Aorta (tissue), 5 donors: ENCODE results near the gene SMDT1. TPM values are rescaled to one million over a fixed set of nuclear protein-coding genes. Genes with fewer than 3 reads are reported as not detected.

Experiments
- ATAC-seq: fragments of 200-7000 bp; cut with Tn5 transposase; one replicate; pipeline ENCODE4 v1.9.1; 2022; ENCODE audit warnings: moderate library complexity; ENCODE audit not compliant: low FRiP score
- DNase-seq, 2 donors: peaks; one replicate each; pipeline ENCODE4 v3.0.0-alpha.2; 2020
- H3K27ac ChIP-seq, 2 donors: one replicate each; pipeline ENCODE4 v1.5.1; 2013; ENCODE audit warnings: low read length in 2 of 2, mild to moderate bottlenecking in 2 of 2, moderate library complexity in 2 of 2, control low read depth in 1 of 2, inconsistent platforms in 1 of 2, low read depth in 1 of 2
- H3K27me3 ChIP-seq, 2 donors: one replicate each; pipeline ENCODE4 v1.6.1; 2013; ENCODE audit warnings: control low read depth in 1 of 2, low read length in 1 of 2, mild to moderate bottlenecking in 1 of 2, moderate library complexity in 1 of 2; ENCODE audit not compliant: insufficient read depth in 2 of 2, control insufficient read depth in 1 of 2
- H3K36me3 ChIP-seq, 2 donors: one replicate each; pipeline ENCODE4 v1.6.1; 2013; ENCODE audit warnings: control low read depth in 1 of 2, low read length in 1 of 2, mild to moderate bottlenecking in 1 of 2; ENCODE audit not compliant: insufficient read depth in 2 of 2, control insufficient read depth in 1 of 2
- H3K4me1 ChIP-seq, 2 donors: one replicate each; pipeline ENCODE4 v1.6.1; 2013; ENCODE audit warnings: low read length in 2 of 2, control low read depth in 1 of 2, mild to moderate bottlenecking in 1 of 2, moderate library complexity in 1 of 2; ENCODE audit not compliant: insufficient read depth in 2 of 2, control insufficient read depth in 1 of 2
- H3K4me3 ChIP-seq, 2 donors: one replicate each; pipeline ENCODE4 v1.5.1; 2013; ENCODE audit warnings: low read length in 2 of 2, control low read depth in 1 of 2, mild to moderate bottlenecking in 1 of 2
- H3K9me3 ChIP-seq: one replicate; pipeline ENCODE4 v1.6.1; 2013; ENCODE audit warnings: mild to moderate bottlenecking, low read length; ENCODE audit not compliant: control insufficient read depth
- WGBS, 2 donors: extraction: QIAGEN DNeasy Blood & Tissue Kit; methylation state at CpG; one replicate each; pipeline ENCODE4 v1.1.7; 2013; 5-methylcytosine and 5-hydroxymethylcytosine counted together
- intact Hi-C, 2 donors: fragments of 100-400 bp; cut with DNase I; formaldehyde crosslinking; loops; one replicate each; pipeline versions ENCODE4 v1.14.2 to v1.15.0; 2022
- polyA plus RNA-seq, 2 donors: library from polyadenylated mRNA; stranded (reverse); fragments of 200-250 nt; gene quantifications; one replicate each; pipeline ENCODE4 v1.2.3, GENCODE V29; 2013
- total RNA-seq, 2 donors: library from RNA; stranded (reverse); fragmentation: NEBNext Ultra II Directional; extraction: Animal tissue kit (Norgen Biotek cat#: 25700); gene quantifications; one replicate each; pipeline ENCODE4 v1.2.1, GENCODE V29; 2021
- donor health status: healthy with polysubstance abuse.
- donor health status: Bipolar disorder and iron deficiency.
- donor health status: DM: no; HTN: no; CAD: no.
- donor health status: DM: no; HTN: no; CAD: no.
- donor health status: DM: yes; HTN: yes; CAD: no.

The SMDT1 gene
- total and polyA plus RNA-seq, 4 donors, result 62.9 to 143 (median 82.6) TPM

- DNase-seq (no peak), ATAC-seq (no peak)
- Histone ChIP-seq H3K4me3 (no peak overlapping the region), H3K4me1 (no peaks in the 10 kb centered on the region), H3K36me3 (peaks cover 0 to 2% of the 10 kb centered on the region in 2 donors), H3K27me3 (no peaks in the 10 kb centered on the region), H3K9me3 (no peaks in the 10 kb centered on the region), H3K27ac (no peak overlapping the region)
- intact Hi-C loops, result no loop called here
- 92 to 95% methylated on average over 1 of the region's 1 CpG for WGBS, 2 donors
These were observed 22.6 kb upstream of the SMDT1 start for GRCh38 chr22:42056757-42057511.

GRCh38 chr22:42060489-42060888, 19.0 kb upstream of the SMDT1 start:
- Histone ChIP-seq H3K27me3 (no peaks in the 10 kb centered on the region), H3K27ac (no peak overlapping the region), H3K4me3 (no peak overlapping the region), H3K36me3 (peaks cover 0 to 4% of the 10 kb centered on the region in 2 donors), H3K4me1 (no peaks in the 10 kb centered on the region), H3K9me3 (no peaks in the 10 kb centered on the region)
- WGBS, 2 donors, result 94 to 96% methylated on average over 5 of the region's 5 CpGs
- no peak for ATAC-seq
- intact Hi-C loops, result no loop called here
- no peak for DNase-seq

- 96% methylated on average over 7 of the region's 7 CpGs for WGBS, 2 donors
- Histone ChIP-seq H3K36me3 (peaks cover 0 to 4% of the 10 kb centered on the region in 2 donors), H3K9me3 (no peaks in the 10 kb centered on the region), H3K27me3 (no peaks in the 10 kb centered on the region), H3K4me3 (no peak overlapping the region), H3K27ac (no peak overlapping the region), H3K4me1 (no peaks in the 10 kb centered on the region)
- DNase-seq (no peak), ATAC-seq (peak; percentile 7)
- intact Hi-C loops, result no loop called here
These were observed 18.5 kb upstream of the SMDT1 start for GRCh38 chr22:42061041-42061440.

- ATAC-seq (no peak), DNase-seq (no peak)
- no peak overlapping the region for H3K27ac ChIP-seq
- H3K4me1 ChIP-seq, result no peaks in the 10 kb centered on the region
- H3K4me3 ChIP-seq, result no peak overlapping the region
- intact Hi-C loops, result no loop called here
- H3K9me3 ChIP-seq, result no peaks in the 10 kb centered on the region
- 93 to 96% methylated on average over 10 of the region's 10 CpGs for WGBS, 2 donors
- H3K36me3 ChIP-seq, result peaks cover 0 to 4% of the 10 kb centered on the region in 2 donors
- H3K27me3 ChIP-seq, result no peaks in the 10 kb centered on the region
These were observed 16.9 kb upstream of the SMDT1 start for GRCh38 chr22:42062506-42063170.

- intact Hi-C loops, result no loop called here
- Histone ChIP-seq H3K4me1 (no peaks in the 10 kb centered on the region), H3K27ac (no peak overlapping the region), H3K4me3 (no peak overlapping the region), H3K9me3 (no peaks in the 10 kb centered on the region), H3K36me3 (peaks cover 0 to 4% of the 10 kb centered on the region in 2 donors), H3K27me3 (no peaks in the 10 kb centered on the region)
- ATAC-seq (no peak), DNase-seq (no peak)
- 95 to 100% methylated on average over 1 of the region's 1 CpG for WGBS, 2 donors
These were observed 14.9 kb upstream of the SMDT1 start for GRCh38 chr22:42064629-42065028.

- H3K27ac ChIP-seq, result no peak overlapping the region
- no peak for ATAC-seq
- no peaks in the 10 kb centered on the region for H3K4me1 ChIP-seq
- peaks cover 0 to 4% of the 10 kb centered on the region in 2 donors for H3K36me3 ChIP-seq
- H3K27me3 ChIP-seq, result no peaks in the 10 kb centered on the region
- intact Hi-C loops, result no loop called here
- no peaks in the 10 kb centered on the region for H3K9me3 ChIP-seq
- no peak for DNase-seq
- WGBS, 2 donors, result 82 to 83% methylated on average over 13 of the region's 13 CpGs
- H3K4me3 ChIP-seq, result no peak overlapping the region
These were observed 13.9 kb upstream of the SMDT1 start for GRCh38 chr22:42065438-42066125.

- WGBS, 2 donors, result 94 to 96% methylated on average over 7 of the region's 7 CpGs
- intact Hi-C loops, result no loop called here
- ATAC-seq, result no peak
These were observed 13.3 kb upstream of the SMDT1 start for GRCh38 chr22:42066126-42066761.

GRCh38 chr22:42066937-42067336, 12.6 kb upstream of the SMDT1 start:
- WGBS, 2 donors, result 94 to 96% methylated on average over 10 of the region's 10 CpGs
- Histone ChIP-seq H3K27ac (no peak overlapping the region), H3K4me3 (no peak overlapping the region), H3K4me1 (no peaks in the 10 kb centered on the region), H3K27me3 (no peaks in the 10 kb centered on the region), H3K36me3 (peaks cover 0 to 2% of the 10 kb centered on the region in 2 donors), H3K9me3 (no peaks in the 10 kb centered on the region)
- intact Hi-C loops, result no loop called here
- ATAC-seq (no peak), DNase-seq (no peak)

More at GRCh38 chr22:42066126-42066761, 13.3 kb upstream of the SMDT1 start:
- Histone ChIP-seq H3K27me3 (no peaks in the 10 kb centered on the region), H3K27ac (no peak overlapping the region), H3K36me3 (peaks cover 0 to 3% of the 10 kb centered on the region in 2 donors), H3K4me3 (no peak overlapping the region), H3K4me1 (no peaks in the 10 kb centered on the region), H3K9me3 (no peaks in the 10 kb centered on the region)
- no peak for DNase-seq
